HK-2 (cell line): ENCODE results near the gene ATF7.
A peak's percentile ranks its signal among the peaks of the same experiment; 100 is the strongest.
"Not testable (repeated sequence)": the region's sequence is repeated elsewhere in the genome, so short reads cannot be mapped to it uniquely, and the experiment has no call there.

ENCODE experiments used
- DNase-seq: peaks from one replicate; pipeline ENCODE4 v3.0.0-alpha.2; 2018; ENCODE audit not compliant: unreplicated experiment

Gene ATF7

DNA sequence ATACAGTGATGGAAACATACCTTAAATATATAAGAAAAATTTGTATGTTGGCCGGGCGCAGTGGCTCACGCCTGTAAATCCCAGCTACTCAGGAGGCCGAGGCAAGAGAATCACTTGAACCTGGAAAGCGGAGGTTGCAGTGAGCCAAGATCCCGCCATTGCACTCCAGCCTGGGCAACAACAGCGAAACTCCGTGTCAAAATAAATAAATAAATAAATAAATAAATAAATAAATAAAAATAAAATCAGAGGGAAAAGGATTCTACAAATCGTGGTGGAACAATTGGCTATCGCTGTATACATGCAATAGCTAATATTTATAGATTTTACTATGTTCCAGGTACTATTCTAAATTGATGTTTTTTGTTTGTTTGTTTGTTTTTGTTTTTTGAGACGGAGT, 1.7 kb upstream of the ATF7 start:
- no peak for DNase-seq

DNA sequence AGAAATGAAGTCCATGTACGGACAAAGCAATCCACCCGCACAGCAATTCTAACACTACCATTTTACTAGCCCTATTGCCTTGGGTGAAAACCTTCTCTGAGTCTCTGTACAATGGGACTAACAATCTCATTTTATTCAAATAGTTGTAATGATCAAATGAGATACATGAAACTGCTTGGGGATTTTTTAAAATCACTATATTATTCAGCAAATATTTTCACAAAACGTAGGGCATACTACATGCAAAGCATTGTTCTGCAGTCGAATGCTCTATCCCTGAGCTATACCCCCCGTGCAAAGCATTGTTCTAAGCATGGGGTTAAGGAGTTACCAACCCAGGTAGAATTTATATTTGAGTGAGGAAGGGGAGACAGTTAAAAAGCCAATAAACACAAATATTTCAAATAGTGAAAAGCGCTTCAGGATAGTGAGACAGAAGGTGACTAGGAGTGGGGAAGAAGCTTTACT, 554 bp upstream of the ATF7 start:
- no peak for DNase-seq

DNA sequence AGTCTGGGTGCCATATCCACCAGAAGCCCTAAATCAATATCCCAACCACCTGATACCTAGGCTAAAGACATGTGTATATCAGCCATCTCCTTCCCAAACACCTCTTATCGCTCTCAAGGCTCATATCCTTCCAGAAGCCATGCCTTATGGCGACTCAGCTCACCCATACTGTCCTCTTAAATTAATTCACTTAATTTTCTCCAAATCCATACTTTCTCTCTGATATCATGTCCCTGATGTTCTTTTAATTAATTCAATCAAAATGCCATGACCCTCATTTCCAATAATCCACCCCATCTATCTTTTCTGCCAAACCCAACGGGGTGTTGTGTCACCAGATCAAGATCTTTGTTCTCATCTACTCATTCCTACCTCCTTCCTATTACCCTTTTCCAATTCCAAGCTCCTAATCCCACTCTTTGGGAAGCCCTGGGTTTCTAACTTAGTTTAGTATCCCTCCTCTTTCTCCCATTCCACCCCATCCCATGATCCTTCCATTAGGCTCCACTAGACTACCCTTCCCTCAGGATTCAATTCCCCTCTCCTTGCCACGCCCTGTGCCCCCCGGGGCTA, 723 bp downstream of the ATF7 start:
- peak; percentile 2 for DNase-seq

DNA sequence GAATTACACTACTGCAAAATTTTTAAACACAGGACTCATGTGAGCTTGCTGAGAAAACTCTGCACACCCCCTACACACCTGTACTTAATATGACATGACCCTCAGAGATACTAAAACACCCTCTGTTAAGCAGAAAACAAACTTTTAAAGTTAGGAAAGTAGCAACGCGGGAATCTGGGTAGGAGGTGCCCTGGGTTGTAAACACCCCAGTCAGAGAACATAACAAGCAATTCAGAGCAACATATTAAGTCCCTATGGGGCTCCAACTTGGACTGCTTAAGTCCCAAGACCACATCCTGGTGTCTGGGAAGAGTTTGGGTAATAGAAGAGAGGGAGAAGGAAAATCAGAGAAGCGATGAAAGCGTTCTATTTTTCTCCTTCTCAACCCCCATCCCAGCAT, 1.2 kb downstream of the ATF7 start:
- peak; percentile 2 for DNase-seq

DNA sequence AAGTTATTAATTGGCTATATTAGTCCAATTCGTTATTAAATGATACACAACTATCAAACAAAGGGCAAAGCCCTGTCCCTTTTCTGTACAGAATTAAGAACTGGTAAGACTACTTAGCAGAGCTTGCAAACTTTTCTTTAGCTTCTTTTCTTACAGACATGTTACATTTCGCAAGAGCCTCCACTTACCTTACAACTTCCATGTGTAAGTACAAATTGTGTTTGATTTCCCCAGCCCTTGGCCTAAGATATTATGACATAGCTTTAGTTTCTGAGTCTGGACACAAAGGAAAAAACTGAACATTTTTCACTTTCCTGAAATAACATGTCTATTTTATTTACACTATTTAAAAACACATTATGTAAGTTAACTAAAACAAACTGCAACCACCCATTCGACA, 1.7 kb downstream of the ATF7 start:
- no peak for DNase-seq

DNA sequence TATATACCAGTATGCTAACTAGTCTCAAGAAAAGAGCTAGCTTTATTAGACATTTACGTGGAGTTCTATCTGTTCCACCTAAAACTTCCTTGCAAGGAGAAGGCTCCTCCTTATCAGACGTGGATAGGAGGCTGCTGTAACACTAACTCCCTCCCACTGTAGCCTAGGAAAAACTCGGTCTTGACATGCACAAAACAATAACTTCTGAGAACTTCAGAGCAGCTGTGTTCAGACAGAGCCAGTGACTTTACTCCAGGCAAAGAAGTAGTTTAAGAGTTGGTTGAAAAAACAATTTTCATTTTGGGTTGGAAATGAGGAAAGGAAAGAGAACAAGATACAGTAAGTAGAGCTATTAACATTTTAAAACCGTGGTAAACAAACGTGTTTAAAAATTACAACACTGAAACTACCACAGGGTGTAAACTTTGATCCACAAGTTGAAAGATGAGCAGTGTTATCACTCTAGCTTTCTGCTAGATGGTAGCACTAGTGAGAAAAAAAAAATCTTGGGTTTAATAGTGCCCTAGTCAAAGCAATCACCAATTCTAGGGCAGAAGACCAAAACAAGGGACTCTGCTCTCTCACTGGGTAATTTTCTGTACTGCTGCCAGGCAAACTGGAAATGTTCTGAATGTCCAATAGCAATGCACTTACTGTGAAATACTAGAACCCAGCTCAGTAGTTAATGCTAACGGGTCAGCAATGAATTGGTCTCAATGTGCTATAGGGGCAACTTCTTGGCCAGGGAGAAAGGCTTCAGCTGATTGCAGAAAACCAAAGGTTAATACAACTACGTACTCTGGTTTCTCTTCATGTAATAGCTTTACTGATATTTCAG, 2.4 kb downstream of the ATF7 start:
- DNase-seq: no peak

DNA sequence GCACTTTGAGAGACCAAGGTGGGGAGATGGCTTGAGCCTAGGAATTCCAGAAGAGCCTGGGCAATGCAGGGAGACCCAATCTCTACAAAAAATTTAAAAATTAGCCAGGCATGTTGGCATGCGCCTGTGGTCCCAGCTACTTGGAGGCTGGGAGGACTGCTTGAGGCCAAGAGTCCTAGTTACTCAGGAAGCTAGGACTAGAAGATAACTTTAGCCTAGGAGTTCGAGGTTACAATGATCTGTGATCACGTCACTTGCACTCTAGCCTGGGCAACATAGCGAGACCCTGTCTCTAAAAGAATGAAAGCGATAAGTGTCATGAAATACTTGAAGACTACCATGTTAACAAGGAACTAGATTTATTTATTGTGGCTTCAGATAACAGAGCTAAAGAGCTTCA, 3.5 kb downstream of the ATF7 start:
- DNase-seq: no peak

DNA sequence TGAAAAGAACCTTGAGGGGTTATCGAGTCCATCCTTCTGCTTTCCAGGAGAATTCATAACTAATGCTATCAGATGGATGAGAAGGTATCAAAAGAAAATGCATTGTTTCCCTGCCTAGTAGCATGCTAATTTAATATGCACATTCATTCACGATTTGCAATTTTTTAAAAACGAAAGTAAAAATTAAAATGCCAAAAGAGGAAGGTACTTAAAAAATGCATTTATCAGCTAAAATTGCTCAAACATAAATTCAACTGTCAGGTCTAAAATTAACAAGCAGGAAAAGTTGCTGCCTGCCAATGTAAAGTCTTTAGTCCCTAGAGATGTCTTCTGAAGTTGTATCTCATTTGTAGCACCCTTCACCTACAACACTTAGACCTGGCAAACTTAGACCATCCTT, 7.9 kb downstream of the ATF7 start:
- no peak for DNase-seq

DNA sequence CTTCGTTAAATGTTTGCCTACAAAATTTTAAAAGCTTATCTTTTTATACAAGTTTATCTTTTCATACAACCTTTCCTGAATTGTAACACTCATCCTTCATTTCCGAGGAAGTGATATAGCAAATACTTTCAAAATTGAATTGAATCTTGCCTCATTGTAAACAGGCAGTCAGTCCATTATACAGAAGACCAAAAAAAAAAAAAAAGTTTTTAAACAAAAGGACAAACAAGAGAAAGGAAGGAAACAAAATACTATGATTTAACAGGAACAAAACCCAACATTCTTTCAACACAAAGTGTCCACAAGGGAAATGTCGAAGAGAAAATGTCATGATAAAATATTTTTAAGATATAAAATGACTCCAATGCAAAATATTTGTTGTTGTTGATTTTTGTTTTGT, 8.5 kb downstream of the ATF7 start:
- no peak for DNase-seq

DNA sequence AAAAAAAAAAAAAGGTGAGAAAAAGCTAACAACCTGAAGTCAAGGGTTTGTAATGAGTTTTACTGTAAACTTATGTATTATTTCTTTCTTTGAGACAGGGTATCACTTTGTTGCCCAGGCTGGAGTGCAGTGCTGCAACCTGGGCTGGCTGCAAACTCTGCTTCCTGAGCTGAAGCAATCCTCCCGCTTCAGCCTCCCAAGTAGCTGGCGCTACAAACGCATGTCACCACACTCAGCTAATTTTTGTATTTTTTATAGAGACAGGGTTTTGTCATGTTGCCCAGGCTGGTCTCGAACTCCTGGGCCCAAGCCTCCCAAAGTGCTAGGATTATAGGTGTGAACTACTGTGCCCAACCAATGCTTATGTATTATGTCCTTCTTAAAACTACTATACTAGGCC, 9.2 kb downstream of the ATF7 start:
- no peak for DNase-seq

DNA sequence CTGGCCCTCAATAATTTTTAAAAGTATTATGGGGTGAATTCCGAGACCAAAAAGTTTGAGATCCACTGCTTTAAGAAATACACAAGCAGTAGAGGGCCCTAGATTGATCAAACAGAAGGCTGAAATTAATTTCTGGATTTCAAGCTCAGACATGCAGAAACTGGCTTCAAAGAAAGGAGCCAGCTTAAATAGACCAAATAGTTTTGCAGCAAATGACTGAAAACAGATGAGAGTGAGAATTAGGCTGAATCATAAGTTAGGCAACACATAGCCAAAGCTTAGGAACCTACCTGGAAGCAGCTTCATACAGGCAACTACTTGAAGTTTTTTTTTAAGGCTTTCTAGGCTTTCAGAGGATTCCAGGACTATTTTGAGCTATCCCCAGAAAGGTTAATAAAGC, 12.4 kb downstream of the ATF7 start:
- no peak for DNase-seq

DNA sequence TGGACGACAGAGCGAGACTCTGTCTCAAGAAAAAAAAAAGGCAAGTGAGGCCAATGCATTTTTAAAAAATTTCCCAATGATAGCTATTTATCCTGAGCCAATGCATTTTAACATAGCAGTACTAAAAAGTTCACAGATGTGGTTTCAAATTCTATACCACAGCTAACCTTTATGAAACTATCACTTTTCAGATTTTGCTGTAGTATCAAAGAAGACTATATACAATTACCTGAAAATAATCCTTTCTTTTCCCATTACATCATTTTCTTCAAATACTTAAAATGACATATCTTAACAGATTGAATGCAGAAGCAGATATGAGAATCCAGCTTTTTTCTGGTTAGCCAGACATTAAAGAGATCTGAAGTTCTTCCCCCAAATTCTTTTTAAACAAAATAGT, 13.2 kb downstream of the ATF7 start:
- no peak for DNase-seq

DNA sequence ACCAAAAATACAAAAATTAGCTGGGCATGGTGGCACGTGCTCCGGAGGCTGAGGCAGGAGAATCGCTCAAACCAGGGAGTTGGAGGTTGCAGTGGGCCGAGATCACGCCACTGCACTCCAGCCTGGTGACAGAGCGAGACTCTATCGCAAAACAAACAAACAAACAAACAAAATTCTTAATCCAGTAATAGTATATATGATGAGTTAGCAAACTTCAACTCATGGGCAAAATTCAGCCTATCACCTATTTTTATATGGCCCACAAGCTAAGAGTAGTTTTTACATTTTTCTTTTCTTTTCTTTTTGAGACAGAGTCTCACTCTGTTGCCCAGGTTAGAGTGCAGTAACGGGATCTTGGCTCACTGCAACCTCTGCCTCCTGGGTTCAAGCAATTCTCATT, 14.9 kb downstream of the ATF7 start:
- no peak for DNase-seq

DNA sequence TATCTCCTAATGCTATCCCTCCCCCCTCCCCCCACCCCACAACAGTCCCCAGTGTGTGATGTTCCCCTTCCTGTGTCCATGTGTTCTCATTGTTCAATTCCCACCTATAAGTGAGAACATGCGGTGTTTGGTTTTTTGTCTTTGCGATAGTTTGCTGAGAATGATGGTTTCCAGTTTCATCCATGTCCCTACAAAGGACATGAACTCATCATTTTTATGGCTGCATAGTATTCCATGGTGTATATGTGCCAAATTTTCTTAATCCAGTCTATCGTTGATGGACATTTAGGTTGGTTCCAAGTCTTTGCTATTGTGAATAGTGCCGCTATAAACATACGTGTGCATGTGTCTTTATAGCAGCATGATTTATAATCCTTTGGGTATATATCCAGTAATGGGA, 19.5 kb downstream of the ATF7 start:
- not testable (repeated sequence) for DNase-seq

DNA sequence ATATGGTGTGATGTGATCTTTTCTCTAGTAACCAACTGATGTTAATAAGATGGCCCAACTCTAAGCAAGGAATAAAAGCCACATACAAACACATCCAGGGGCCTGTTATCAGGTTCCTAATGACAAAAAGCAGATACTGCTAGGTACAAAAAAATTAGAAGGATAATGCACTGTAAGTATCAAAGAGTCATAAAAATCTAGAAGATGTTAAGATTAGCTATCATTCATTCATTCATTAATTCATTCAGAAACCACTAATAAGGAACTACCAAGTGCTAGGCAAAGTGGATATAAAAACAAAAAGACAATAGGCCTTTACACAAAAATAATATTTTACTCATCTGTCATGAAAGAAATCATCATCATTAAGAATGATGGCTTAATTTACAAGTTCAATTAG, 21.6 kb downstream of the ATF7 start:
- DNase-seq: no peak

DNA sequence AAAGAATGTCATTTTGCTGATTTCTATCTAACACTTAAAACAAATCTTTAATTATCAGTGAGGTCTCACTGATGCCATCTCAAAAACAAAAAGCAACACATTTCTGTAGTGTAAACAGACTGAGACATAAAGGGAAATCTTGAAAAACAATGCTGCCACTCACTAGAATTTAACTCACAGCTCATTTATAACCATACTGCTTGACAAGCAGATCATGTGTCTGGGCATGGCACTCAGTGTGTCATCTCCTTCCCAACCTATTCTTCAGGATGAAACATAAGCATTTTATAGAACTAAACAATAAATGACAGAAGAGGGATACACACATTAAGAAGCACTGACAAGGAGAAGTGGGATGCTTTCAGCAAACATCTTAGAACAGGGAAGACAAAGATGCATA, 22.4 kb downstream of the ATF7 start:
- DNase-seq: no peak

DNA sequence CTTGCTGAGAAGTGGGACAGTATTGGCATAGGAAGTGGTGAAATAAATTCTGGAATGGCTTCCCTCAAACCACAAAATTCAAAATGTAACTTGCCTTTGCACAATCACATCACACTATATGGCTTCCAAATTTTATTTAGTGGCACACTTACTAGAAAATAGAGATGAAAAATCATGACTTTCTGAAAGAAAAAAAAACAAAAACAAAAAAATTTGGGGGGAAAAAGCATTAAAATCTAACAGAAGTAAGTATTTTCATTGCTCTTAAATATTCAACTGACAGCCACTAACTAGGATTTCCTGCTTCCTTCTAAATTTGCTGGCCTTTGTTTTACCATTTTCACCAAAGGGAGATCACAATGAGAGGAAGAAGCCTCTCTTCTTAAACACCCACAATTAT, 23.0 kb downstream of the ATF7 start:
- no peak for DNase-seq

DNA sequence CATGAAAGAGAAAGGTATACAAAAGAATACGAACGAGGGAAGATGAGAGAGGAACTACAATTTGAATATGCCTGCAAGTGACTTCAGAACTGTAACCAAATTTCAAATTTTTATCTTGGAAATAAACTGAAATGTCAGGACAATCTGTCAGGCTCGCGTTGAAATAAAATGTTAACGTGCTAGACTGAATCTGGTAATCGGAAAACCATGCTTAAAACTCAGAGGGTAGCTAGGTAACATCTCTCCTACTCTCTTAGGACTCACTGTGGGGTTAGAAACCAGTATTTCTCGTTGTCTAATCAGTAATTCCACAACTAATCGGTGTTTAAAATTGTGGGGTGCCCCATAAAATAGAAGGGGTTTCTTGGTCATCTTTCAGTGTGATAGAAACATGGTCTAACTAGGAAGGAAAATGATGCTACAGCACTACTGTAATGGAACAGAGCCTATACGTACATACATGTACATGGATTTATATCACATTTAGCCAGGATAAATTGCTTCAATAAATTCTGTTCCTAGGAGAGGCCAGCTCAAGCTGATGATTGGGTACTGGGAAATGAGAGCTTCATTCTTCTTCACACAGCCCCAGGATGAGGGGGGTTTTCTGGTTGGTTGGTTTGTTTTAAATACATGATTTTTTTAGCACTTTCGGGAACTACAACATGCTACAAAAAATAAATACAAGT, 23.9 kb downstream of the ATF7 start:
- DNase-seq: no peak

DNA sequence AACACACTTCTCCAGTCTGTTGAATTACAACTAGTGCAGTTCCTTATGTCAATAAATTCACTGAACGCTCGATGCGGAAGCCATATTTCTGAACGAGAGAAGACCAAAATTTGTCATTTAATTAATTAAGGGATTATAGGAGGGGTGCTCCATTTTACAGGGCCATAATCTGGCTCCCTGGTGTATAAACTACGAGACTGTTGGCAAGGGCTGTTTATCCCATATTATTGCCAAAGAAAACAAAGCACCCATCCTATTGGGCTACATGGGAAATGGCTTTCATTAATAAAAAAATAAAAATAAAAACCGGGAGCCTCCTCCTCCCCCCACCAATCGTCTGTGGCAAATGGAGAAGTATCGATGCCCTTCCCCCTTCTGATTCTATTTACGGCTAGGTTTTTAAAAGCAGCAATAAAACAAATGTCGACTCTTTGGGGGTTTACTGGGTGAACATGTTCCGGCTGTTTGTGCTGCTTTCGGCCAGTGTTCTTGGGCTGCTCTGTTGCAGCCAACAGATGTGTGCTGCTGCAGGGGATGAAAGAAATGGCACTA, 24.8 kb downstream of the ATF7 start:
- no peak for DNase-seq

DNA sequence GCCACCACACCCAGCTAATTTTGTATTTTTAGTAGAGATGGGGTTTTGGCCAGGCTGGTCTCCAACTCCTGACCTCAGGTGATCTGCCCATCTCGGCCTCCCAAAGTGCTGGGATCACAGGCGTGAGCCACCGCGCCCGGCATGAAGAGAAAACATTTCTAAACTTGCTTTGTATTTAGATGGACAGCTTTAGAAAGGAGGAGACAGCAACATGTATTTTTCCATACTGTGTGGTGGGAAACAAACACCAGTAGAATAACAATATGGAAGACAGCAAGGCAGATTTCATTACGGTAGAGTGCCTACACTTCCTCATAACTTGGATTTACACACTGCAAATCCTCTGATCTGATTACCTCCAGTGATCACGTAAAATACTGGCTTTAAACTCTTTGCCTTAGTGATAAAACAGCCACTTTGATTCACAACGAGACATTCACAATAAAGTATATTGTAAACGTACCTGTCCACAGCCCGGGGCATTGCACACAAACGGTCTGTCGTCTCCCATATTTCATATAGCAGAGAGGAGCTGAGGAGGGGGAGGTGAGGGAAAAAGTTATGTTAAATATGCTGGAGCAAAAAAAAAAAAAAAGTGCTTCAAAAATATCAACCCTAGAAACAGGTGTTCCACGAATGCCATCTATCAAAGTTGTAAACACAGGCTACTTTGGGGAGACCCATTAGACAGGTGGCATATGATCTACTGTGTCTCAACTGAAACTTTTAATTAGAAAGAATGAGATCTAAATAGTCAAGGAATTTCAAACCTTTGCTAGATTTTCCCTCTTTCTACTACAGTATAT, 25.5 kb downstream of the ATF7 start:
- no peak for DNase-seq

DNA sequence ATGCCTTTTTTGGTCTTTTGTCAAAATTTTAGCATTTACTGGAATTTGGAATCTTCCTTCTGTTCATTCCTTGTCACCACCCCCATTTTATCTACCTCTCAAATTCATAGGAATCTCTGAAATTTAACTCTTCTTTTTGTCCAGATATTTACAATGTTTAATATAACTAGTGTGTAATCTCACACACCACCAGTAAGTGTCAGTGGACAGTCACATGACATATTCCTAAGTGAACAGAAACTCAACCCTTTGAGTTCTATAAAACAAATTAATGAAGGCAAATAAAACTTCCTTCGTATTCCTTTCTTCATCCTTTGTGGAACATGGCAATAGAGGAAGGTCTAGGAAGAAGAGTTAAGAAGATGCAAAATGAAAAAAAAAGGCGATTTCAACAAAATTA, 26.6 kb downstream of the ATF7 start:
- no peak for DNase-seq

DNA sequence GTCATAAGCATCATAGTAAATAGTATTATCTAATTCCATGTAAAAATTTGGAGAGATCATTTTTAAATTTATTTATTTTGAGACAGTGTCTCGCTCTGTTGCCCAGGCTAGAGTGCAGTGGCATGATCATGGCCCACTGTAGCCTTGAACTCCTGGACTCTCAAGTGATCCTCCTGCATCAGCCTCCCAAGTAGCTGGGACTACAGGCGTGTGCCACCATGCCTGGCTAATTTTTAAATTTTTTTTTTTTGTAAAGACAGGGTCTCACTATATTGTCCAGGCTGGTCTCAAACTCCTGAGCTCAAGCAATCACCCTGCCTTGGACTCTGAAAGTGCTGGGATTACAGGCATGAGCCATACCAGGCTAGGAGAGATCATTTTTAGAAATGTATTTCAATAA, 27.2 kb downstream of the ATF7 start:
- not testable (repeated sequence) for DNase-seq
